ENCODE data around the gene MFRP. TPM values are rescaled to one million over a fixed set of nuclear protein-coding genes. Genes with fewer than 3 reads are reported as not detected.
A peak's percentile ranks its signal among the peaks of the same experiment; 100 is the strongest.

Gene MFRP
- total and polyA plus RNA-seq, 8 donors, result not detected

- peak in 3 of 6 donors; percentile 66 to 71 (median 68) for DNase-seq
- peak; percentile 40 to 50 (median 42) for ATAC-seq
- no peaks in the 10 kb centered on the region for H3K9me3 ChIP-seq
- no peaks in the 10 kb centered on the region for H3K27me3 ChIP-seq
- peaks cover 5 to 18% (median 10%) of the 10 kb centered on the region in 3 donors for H3K4me1 ChIP-seq
- no peak overlapping the region for H3K4me3 ChIP-seq
- no peaks in the 10 kb centered on the region for H3K36me3 ChIP-seq
- H3K27ac ChIP-seq, result peak overlapping the region; percentile 78 to 87 (median 84)
- TF ChIP-seq CTCF (IDR thresholded peaks at IDR 0.05), result no peak
- no peak for FAIRE-seq
- intact Hi-C loops (cut with DNase I), result loop anchor here in 2 of 3 donors (5.0 to 10.0 kb wide), 2 partner anchors 38 to 51 kb away; no protein-coding TSS in a partner anchor
- 56 to 63% methylated on average over 13 to 14 of the region's 14 CpGs for WGBS, 2 donors
Measured at GRCh38 chr11:119375337-119376196, 29.1 kb upstream of the MFRP start.

GRCh38 chr11:119374632-119375336 is 28.3 kb upstream of the MFRP start:
- H3K27ac ChIP-seq, result peak overlapping the region; percentile 78 to 87 (median 84)
- H3K36me3 ChIP-seq, result no peaks in the 10 kb centered on the region
- H3K4me3 ChIP-seq, result no peak overlapping the region
- no peaks in the 10 kb centered on the region for H3K27me3 ChIP-seq
- ATAC-seq, result no peak
- WGBS, 2 donors, result 37 to 42% methylated on average over 11 of the region's 11 CpGs
- intact Hi-C loops (cut with DNase I), result loop anchor here in 2 of 3 donors (5.0 to 10.0 kb wide), 2 partner anchors 37 to 50 kb away; no protein-coding TSS in a partner anchor
- no peaks in the 10 kb centered on the region for H3K9me3 ChIP-seq
- FAIRE-seq, result no peak
- no peak for TF ChIP-seq CTCF (IDR thresholded peaks at IDR 0.05)
- H3K4me1 ChIP-seq, result peaks cover 4 to 24% (median 14%) of the 10 kb centered on the region in 3 donors
- no peak for DNase-seq

GRCh38 chr11:119373921-119374631 is 27.6 kb upstream of the MFRP start:
- TF ChIP-seq CTCF (IDR thresholded peaks at IDR 0.05), result peak; percentile 90 to 94 (median 92)

GRCh38 chr11:119373059-119373920 is 26.8 kb upstream of the MFRP start:
- Histone ChIP-seq H3K27me3 (no peaks in the 10 kb centered on the region), H3K36me3 (no peaks in the 10 kb centered on the region), H3K4me1 (peaks cover 12 to 34% (median 28%) of the 10 kb centered on the region in 3 donors), H3K27ac (no peak overlapping the region), H3K9me3 (no peaks in the 10 kb centered on the region), H3K4me3 (no peak overlapping the region)
- FAIRE-seq (no peak), ATAC-seq (no peak), DNase-seq (peak in 2 of 6 donors; percentile 60 to 78)
- 67 to 68% methylated on average over 23 of the region's 23 CpGs for WGBS, 2 donors
- no peak for TF ChIP-seq CTCF (IDR thresholded peaks at IDR 0.05)
- intact Hi-C loops (cut with DNase I), result loop anchor here in 1 of 3 donors (10.0 kb wide), 1 partner anchor 48 kb away; no protein-coding TSS in a partner anchor

More at GRCh38 chr11:119373921-119374631, 27.6 kb upstream of the MFRP start:
- no peaks in the 10 kb centered on the region for H3K9me3 ChIP-seq
- no peaks in the 10 kb centered on the region for H3K36me3 ChIP-seq
- H3K27me3 ChIP-seq, result no peaks in the 10 kb centered on the region
- no peak overlapping the region for H3K4me3 ChIP-seq
- intact Hi-C loops (cut with DNase I), result loop anchor here in 1 of 3 donors (10.0 kb wide), 1 partner anchor 49 kb away; no protein-coding TSS in a partner anchor
- 44 to 46% methylated on average over 5 of the region's 5 CpGs for WGBS, 2 donors
- no peak overlapping the region for H3K27ac ChIP-seq
- FAIRE-seq, result no peak
- peak; percentile 39 to 76 (median 68) for ATAC-seq
- peaks cover 9 to 30% (median 21%) of the 10 kb centered on the region in 3 donors for H3K4me1 ChIP-seq
- DNase-seq, result peak; percentile 67 to 90 (median 86)
